AG04450 (cell line): Measurements from ENCODE around the gene C1QTNF5. TPM values are rescaled to one million over a fixed set of nuclear protein-coding genes. Genes with fewer than 3 reads are reported as not detected.
A peak's percentile ranks its signal among the peaks of the same experiment; 100 is the strongest.

ENCODE experiments used
- CTCF ChIA-PET: fragments of 300-600, 350-600 bp; formaldehyde crosslinking; extraction: SDS; loops from one replicate; lab custom pipeline; 2022; ENCODE audit warnings: antibody characterized with exemption, inconsistent platforms; lab: Charles Lee
- POLR2A ChIA-PET: fragments of 350-600 bp; formaldehyde crosslinking; extraction: SDS; loops from one replicate; lab custom pipeline; 2021; ENCODE audit warnings: antibody characterized with exemption, inconsistent platforms; lab: Yijun Ruan, JAX
- DNase-seq: peaks from one replicate; pipeline ENCODE4 v3.0.0-alpha.2; 2011; ENCODE audit warnings: low read depth, low spot score
- H3K27ac ChIP-seq: one replicate; pipeline ENCODE4 v1.5.1; 2012; ENCODE audit warnings: low read depth, low read length, control low read depth
- H3K27me3 ChIP-seq: one replicate; pipeline ENCODE4 v1.6.0; 2012; ENCODE audit warnings: low read length; ENCODE audit not compliant: control insufficient read depth, insufficient read depth
- H3K4me3 ChIP-seq: 2 replicates; pipeline ENCODE4 v1.5.1; 2011; ENCODE audit warnings: mild to moderate bottlenecking, low read depth, low read length, control low read depth
- H3K9me3 ChIP-seq: 2 replicates; pipeline ENCODE4 v1.5.1; 2012; ENCODE audit warnings: low read length; ENCODE audit not compliant: control insufficient read depth, insufficient read depth
- CTCF ChIP-seq: IDR thresholded peaks from 2 replicates; pipeline ENCODE4 v1.5.1; 2011; ENCODE audit warnings: low read depth, low read length, control low read depth, inconsistent platforms
- polyA plus RNA-seq: library from polyadenylated mRNA; depleted of rRNA; stranded (reverse); fragments of >200 nt; gene quantifications from 2 replicates; pipeline ENCODE4 v1.2.3, GENCODE V29; 2011

C1QTNF5 gene
- polyA plus RNA-seq, 1 experiment: 8.3 TPM

GRCh38 chr11:119324189-119324588 is 16.5 kb downstream of the C1QTNF5 start:
- Histone ChIP-seq H3K9me3 (no peaks in the 10 kb centered on the region), H3K4me3 (no peak overlapping the region), H3K27ac (no peak overlapping the region), H3K27me3 (no peaks in the 10 kb centered on the region)
- no peak for DNase-seq
- ChIA-PET CTCF (interaction anchor here (0.6 to 8.8 kb wide), 38 partner anchors 9 to 293 kb away, joined by 3 to 161 read pairs (median 4); partner anchors contain the start of genes C1QTNF5, CBL, DPAGT1 and HYOU1), POLR2A (no interaction called here)
- no peak for TF ChIP-seq CTCF

GRCh38 chr11:119323532-119324033 is 17.1 kb downstream of the C1QTNF5 start:
- ChIA-PET CTCF (interaction anchor here (0.6 to 8.8 kb wide), 49 partner anchors 8 to 1121 kb away, joined by 3 to 161 read pairs (median 4); partner anchors contain the start of genes C1QTNF5, CBL, DPAGT1 and HINFP), POLR2A (no interaction called here)
- no peak overlapping the region for H3K27ac ChIP-seq
- H3K4me3 ChIP-seq: no peak overlapping the region
- no peaks in the 10 kb centered on the region for H3K9me3 ChIP-seq
- H3K27me3 ChIP-seq: no peaks in the 10 kb centered on the region
- no peak for DNase-seq
- peak; percentile 81 for TF ChIP-seq CTCF

GRCh38 chr11:119322921-119323531 is 17.7 kb downstream of the C1QTNF5 start:
- Histone ChIP-seq H3K4me3 (no peak overlapping the region), H3K27ac (no peak overlapping the region), H3K27me3 (no peaks in the 10 kb centered on the region), H3K9me3 (no peaks in the 10 kb centered on the region)
- DNase-seq: no peak
- ChIA-PET POLR2A (interaction anchor here (2.0 kb wide), 1 partner anchor 18 kb away, joined by 4 read pairs; the partner anchor contains the start of gene C1QTNF5), CTCF (interaction anchor here (0.6 to 8.8 kb wide), 37 partner anchors 8 to 1122 kb away, joined by 3 to 161 read pairs (median 5); partner anchors contain the start of genes C1QTNF5, CBL, DPAGT1 and HINFP)
- TF ChIP-seq CTCF: no peak

GRCh38 chr11:119322360-119322739 is 18.3 kb downstream of the C1QTNF5 start:
- POLR2A ChIA-PET: interaction anchor here (2.0 to 2.6 kb wide), 2 partner anchors 15 to 18 kb away, joined by 4 to 34 read pairs; partner anchors contain the start of gene C1QTNF5
- CTCF ChIA-PET: interaction anchor here (1.1 to 8.8 kb wide), 11 partner anchors 11 to 213 kb away, joined by 3 to 161 read pairs (median 28); partner anchors contain the start of genes C1QTNF5, CBL and RNF26
- TF ChIP-seq CTCF: no peak; the same call in 1 of the 2 replicates
- Histone ChIP-seq H3K27ac (no peak overlapping the region), H3K9me3 (no peaks in the 10 kb centered on the region), H3K27me3 (no peaks in the 10 kb centered on the region), H3K4me3 (no peak overlapping the region)
- no peak for DNase-seq
